Thyroid gland (tissue), 4 donors: ENCODE data around the gene ITGBL1. TPM values are rescaled to one million over a fixed set of nuclear protein-coding genes. Genes with fewer than 3 reads are reported as not detected.

ENCODE experiments used
- DNase-seq, 2 donors: peaks; one replicate each; pipeline ENCODE4 v3.0.0-alpha.2; 2019
- H3K27ac ChIP-seq, 3 donors: fragments of 200-600 bp; sonication (generic); 1 replicate in 2 of 3; 2 replicates in 1 of 3; pipeline ENCODE4 v1.5.1; 2016 to 2019; ENCODE audit warnings: mild to moderate bottlenecking in 1 of 3, moderate library complexity in 1 of 3
- H3K27me3 ChIP-seq: fragments of 200-600 bp; sonication (generic); one replicate; pipeline ENCODE4 v1.5.1; 2019
- H3K36me3 ChIP-seq, 2 donors: fragments of 200-600 bp; sonication (generic); one replicate each; pipeline ENCODE4 v1.5.1; 2016 to 2019
- H3K4me1 ChIP-seq, 2 donors: fragments of 200-600 bp; sonication (generic); one replicate each; pipeline ENCODE4 v1.5.1; 2017 to 2019
- H3K4me3 ChIP-seq, 3 donors: fragments of 200-600 bp; sonication (generic); replicated peaks in 1 of 3; 1 replicate in 2 of 3; 2 replicates in 1 of 3; pipeline ENCODE4 v1.5.1; 2016; ENCODE audit warnings: mild to moderate bottlenecking in 1 of 3
- H3K9me3 ChIP-seq: fragments of 200-600 bp; sonication (generic); one replicate; pipeline ENCODE4 v1.5.1; 2017
- CTCF ChIP-seq, 6 experiments: fragments of 200-600 bp in 3 of 6; fragments of 450-650 bp in 3 of 6; sonication (generic) in 3 of 6; IDR thresholded peaks; one replicate each; pipeline ENCODE4 v1.5.1; 2016 to 2019; ENCODE audit warnings: antibody characterized with exemption in 6 of 6, mild to moderate bottlenecking in 2 of 6, inconsistent platforms in 1 of 6, moderate library complexity in 1 of 6
- POLR2A ChIP-seq, 2 donors: fragments of 450-650 bp; IDR thresholded peaks; one replicate each; pipeline ENCODE4 v1.6.1; 2017; ENCODE audit warnings: antibody characterized with exemption in 2 of 2, mild to moderate bottlenecking in 2 of 2, moderate library complexity in 1 of 2
- WGBS, 2 donors: methylation state at CpG; one replicate each; pipeline ENCODE4 v1.1.5; 2017; 5-methylcytosine and 5-hydroxymethylcytosine counted together
- intact Hi-C: fragments of 100-400 bp; cut with DNase I; formaldehyde crosslinking; loops from one replicate; pipeline ENCODE4 v1.15.1; 2023
- total RNA-seq, 4 donors: library from RNA; depleted of rRNA; stranded (reverse); fragments of >200 nt; gene quantifications; one replicate each; pipeline ENCODE4 v1.2.3, GENCODE V29; 2016

ITGBL1 gene
- total RNA-seq, 4 donors from 2014 or later = 3.4 to 20.6 (median 4.5) TPM

- Histone ChIP-seq H3K4me1 (no peaks in the 10 kb centered on the region), H3K27ac (no peak overlapping the region), H3K9me3 (no peaks in the 10 kb centered on the region), H3K36me3 (no peaks in the 10 kb centered on the region), H3K27me3 (no peaks in the 10 kb centered on the region), H3K4me3 (no peak overlapping the region)
- no peak for DNase-seq
- 81 to 87% methylated on average over 3 of the region's 3 CpGs for WGBS, 2 donors
- intact Hi-C loops = no loop called here
- TF ChIP-seq POLR2A (IDR thresholded peaks at IDR 0.05) (no peak), CTCF (IDR thresholded peaks at IDR 0.05) (no peak)
These were observed 37.3 kb downstream of the ITGBL1 start for GRCh38 chr13:101489643-101490405.

- TF ChIP-seq CTCF (IDR thresholded peaks at IDR 0.05) = no peak
- no peak for TF ChIP-seq POLR2A (IDR thresholded peaks at IDR 0.05)
- no peaks in the 10 kb centered on the region for H3K27me3 ChIP-seq
These were observed 38.0 kb downstream of the ITGBL1 start for GRCh38 chr13:101490406-101491015.

DNA sequence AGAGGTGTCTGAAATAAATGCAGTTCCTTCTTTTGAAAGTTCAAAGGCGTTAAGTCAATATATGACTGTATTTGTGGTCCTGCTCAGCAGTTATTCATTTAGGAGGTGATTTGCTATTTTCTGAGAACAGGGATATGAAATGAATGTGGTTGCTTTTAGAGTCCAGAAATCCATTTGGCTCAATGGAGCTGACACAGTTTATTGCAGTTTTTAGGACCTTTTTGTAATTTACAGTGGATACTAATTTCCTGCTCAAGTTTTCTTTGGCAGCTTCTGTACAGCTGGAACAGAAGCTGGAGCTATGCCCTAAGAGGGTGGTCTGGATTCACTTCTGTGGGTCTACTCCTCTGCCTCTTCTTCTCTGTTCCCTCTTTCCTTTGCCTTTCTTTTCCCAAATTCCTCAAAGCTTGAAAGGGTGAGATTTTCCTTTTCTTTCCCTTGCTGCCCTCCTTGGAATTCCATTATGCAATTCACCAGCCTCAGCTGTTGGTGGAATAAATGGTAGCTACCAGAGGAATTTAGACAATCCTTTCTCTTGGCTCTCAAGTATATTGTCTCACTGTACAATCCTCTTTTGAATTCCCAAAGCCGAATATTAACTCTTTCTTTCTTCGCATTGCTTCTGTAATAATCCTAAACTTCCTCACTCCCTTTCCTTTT, 39.9 kb downstream of the ITGBL1 start:
- no peaks in the 10 kb centered on the region for H3K27me3 ChIP-seq
- no peak for TF ChIP-seq CTCF (IDR thresholded peaks at IDR 0.05)
- no peak for TF ChIP-seq POLR2A (IDR thresholded peaks at IDR 0.05)
- WGBS, 2 donors = 82 to 89% methylated on average over 3 of the region's 3 CpGs
- no peak overlapping the region for H3K27ac ChIP-seq
- DNase-seq = no peak
- no peaks in the 10 kb centered on the region for H3K9me3 ChIP-seq
- intact Hi-C loops = no loop called here
- H3K4me3 ChIP-seq = no peak overlapping the region
- H3K36me3 ChIP-seq = no peaks in the 10 kb centered on the region
- H3K4me1 ChIP-seq = no peaks in the 10 kb centered on the region

More at GRCh38 chr13:101490406-101491015, 38.0 kb downstream of the ITGBL1 start:
- DNase-seq = no peak
- Histone ChIP-seq H3K27ac (no peak overlapping the region), H3K9me3 (no peaks in the 10 kb centered on the region), H3K4me3 (no peak overlapping the region), H3K4me1 (no peaks in the 10 kb centered on the region), H3K36me3 (no peaks in the 10 kb centered on the region)
- intact Hi-C loops = no loop called here

GRCh38 chr13:101493541-101493940, 41.1 kb downstream of the ITGBL1 start:
- no peaks in the 10 kb centered on the region for H3K9me3 ChIP-seq
- intact Hi-C loops = no loop called here
- TF ChIP-seq CTCF (IDR thresholded peaks at IDR 0.05) (no peak), POLR2A (IDR thresholded peaks at IDR 0.05) (no peak)
- H3K4me3 ChIP-seq = no peak overlapping the region
- H3K27ac ChIP-seq = no peak overlapping the region
- 76 to 81% methylated on average over 3 of the region's 3 CpGs for WGBS, 2 donors
- no peaks in the 10 kb centered on the region for H3K4me1 ChIP-seq
- H3K36me3 ChIP-seq = no peaks in the 10 kb centered on the region
- no peaks in the 10 kb centered on the region for H3K27me3 ChIP-seq
- DNase-seq = no peak

DNA sequence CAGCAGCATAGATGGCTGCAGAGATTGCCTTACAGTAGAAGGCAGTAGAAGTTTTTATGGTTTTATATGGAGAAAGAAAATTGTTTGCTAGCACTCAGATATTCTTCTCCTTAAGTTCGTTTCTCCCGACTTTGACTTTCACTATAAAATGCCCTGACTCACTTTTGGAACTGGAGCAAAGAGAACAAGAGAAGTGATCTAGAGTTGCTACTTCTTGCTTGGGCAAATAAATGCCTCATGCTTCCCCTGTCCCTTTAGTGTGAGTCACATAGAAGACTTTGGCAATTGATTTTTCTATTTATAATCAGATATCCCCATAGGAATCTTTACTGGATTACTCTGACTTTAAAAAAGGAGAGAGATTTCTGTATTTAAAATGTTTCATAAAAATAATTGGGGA, 46.9 kb downstream of the ITGBL1 start:
- Histone ChIP-seq H3K27me3 (no peaks in the 10 kb centered on the region), H3K4me1 (no peaks in the 10 kb centered on the region), H3K27ac (no peak overlapping the region), H3K36me3 (no peaks in the 10 kb centered on the region), H3K4me3 (no peak overlapping the region), H3K9me3 (no peaks in the 10 kb centered on the region)
- DNase-seq = no peak
- 75 to 85% methylated on average over 2 of the region's 2 CpGs for WGBS, 2 donors
- intact Hi-C loops = no loop called here
- no peak for TF ChIP-seq CTCF (IDR thresholded peaks at IDR 0.05)
- TF ChIP-seq POLR2A (IDR thresholded peaks at IDR 0.05) = no peak
